ENCODE data around the gene NRP2.

- TF ChIP-seq, protein P1, sequence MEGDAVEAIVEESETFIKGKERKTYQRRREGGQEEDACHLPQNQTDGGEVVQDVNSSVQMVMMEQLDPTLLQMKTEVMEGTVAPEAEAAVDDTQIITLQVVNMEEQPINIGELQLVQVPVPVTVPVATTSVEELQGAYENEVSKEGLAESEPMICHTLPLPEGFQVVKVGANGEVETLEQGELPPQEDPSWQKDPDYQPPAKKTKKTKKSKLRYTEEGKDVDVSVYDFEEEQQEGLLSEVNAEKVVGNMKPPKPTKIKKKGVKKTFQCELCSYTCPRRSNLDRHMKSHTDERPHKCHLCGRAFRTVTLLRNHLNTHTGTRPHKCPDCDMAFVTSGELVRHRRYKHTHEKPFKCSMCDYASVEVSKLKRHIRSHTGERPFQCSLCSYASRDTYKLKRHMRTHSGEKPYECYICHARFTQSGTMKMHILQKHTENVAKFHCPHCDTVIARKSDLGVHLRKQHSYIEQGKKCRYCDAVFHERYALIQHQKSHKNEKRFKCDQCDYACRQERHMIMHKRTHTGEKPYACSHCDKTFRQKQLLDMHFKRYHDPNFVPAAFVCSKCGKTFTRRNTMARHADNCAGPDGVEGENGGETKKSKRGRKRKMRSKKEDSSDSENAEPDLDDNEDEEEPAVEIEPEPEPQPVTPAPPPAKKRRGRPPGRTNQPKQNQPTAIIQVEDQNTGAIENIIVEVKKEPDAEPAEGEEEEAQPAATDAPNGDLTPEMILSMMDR (conservative IDR thresholded peaks at IDR 0.05 in 1 of 2, IDR thresholded peaks at IDR 0.05 in 1 of 2; ENCODE audit: extremely low read depth in 1 of 2, insufficient read depth in 1 of 2, low read depth in 1 of 2, low read length in 2 of 2), result no peak
- no peak for TF ChIP-seq EZH2 (IDR thresholded peaks at IDR 0.05; ENCODE audit: borderline replicate concordance, low read length)
Measured at GRCh38 chr2:205682971-205683501, 735 bp downstream of the NRP2 start.

Measured in mammary epithelial cell (primary cell).